NCI-H2107 (cell line): ENCODE measurements around the gene TRERF1.

Experiments used
- DNase-seq: peaks from one replicate; lab custom pipeline; 2025; lab: John Stamatoyannopoulos, UW

The TRERF1 gene

DNA sequence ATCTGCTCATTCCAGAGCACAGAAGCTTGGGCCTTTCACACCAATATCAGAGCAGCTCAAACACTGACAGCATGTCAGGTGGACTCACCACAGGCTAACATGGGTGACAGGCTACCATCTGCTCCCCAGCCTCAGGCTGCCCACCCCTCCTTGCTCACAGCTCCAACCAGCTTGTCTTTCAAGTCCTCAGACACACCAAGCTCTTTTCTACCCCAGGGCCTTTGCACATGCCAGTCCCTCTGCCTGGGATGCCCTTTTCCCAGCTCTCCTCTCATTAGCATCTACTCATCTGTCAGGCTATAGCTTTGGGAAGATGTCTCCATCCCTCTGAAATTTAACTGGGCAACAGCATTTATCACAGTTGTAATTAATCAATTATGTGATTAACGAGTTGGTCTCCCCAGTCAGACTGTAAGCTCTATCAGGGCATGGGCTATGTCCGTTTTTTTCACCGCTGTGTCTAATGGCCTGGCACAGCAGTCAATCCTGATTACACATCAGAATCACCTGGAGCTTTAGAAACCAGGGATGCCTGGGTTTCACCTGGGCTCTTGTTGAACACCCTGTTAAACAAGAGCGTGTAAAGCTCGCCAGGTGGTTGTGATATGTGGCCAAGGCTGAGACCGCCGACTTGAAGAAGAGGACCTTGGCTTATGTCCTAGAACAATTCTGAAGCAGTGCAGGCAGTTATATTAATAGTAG, 145.1 kb downstream of the TRERF1 start:
- DNase-seq = no peak

DNA sequence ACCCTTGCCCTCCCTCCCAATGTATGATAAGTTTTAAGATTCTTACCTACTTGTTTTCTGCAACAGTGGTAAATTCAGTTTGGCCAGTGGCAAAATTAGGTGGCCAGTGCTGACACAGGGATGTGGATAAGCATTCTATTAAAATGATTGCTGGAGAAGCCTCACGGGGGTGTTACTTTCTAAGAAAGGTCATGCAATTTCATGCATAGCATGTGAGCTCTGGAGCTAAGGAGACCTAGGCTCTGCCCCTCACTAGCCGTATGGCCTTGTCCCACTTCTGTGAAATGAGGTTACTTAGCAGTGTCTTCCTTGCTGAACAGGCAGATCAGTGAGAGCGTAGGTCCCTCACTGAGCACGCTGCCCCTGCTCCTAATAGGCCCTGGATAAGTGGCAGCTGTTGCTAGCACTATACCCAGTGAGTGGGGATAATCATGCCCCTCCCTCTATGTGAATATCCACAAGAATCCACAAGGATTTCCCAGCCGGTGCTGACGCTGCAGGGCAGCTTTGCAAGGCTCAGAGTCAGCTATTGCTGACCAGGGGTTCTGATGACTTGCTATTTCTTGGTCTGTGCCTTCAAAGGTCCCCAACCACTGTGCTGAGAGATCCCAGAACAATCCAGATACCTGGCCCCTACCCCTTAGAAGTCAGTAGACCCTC, 147.5 kb downstream of the TRERF1 start:
- no peak for DNase-seq

DNA sequence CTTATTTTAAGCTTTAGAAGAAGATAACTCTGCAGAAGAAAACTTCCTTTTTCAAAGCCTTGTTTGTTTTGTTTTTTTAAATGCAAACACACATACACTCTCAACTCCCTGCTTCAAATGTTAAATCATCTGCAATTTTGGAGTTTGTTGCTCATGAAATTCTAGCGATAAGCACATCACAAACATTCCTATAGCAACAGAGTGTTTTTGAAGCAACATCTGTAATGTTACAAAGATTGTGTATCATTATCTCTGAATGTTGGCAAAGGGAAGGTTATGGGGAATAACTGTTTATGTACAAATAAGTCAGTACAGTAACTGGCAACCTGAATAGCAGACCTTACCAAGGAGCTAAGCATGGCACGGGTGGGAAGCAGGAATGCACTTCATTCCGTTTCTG, 149.3 kb downstream of the TRERF1 start:
- DNase-seq = no peak

DNA sequence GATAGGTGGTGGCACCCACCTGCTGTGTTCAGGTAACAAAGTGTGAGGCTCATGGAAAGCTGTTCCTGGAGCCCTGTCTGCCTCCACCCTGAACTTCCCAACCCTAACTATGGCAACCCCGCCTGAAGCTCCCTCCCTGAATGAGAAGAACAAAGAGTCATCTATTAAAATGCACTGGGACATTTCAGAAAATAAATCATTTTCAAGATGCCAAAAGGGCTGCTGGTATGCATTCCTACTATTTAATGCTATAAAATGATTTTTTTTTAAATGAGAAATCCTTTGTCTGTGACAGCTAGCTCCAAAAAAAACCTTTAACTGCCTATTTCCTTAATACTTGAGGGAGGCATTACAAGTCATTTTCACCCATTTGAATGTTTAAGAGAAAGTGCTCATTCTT, 149.7 kb downstream of the TRERF1 start:
- no peak for DNase-seq

DNA sequence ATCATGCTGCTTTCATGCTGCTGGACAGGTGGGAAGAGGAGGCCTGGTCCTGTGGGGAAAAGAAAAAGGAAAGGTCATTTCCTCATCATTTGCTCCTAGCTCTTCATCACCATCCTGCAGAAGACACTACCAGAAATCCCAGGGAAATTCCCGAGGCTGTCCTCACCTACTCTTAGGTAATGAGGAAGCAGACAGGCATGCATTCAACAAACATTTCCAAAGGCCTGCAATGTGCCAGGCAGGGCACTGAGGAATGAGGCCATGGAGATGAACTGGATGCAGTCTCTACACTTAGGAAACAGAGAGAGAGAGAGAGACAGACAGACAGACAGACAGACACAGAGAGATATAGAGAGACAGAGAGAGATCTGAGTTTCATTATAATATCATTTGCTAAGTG, 151.0 kb downstream of the TRERF1 start:
- DNase-seq = no peak

DNA sequence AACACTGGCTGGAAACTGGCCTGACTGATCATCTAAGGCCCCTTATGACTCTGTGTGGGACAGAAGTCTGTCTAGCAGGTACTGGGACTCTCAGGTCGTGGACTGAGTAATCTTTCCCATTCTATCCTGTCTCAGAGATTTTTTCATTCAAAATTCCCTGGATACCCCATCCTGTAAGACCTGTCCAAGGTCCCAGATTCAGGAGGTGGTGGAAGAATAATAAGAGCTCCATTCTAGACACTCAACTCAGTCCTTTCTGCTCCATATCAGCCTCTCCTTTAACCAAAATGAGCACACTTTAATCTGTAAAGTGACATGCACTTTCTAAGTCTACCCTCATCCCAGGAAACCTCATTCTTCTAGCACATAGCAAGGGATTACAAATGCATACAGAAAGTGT, 151.5 kb downstream of the TRERF1 start:
- DNase-seq = no peak

DNA sequence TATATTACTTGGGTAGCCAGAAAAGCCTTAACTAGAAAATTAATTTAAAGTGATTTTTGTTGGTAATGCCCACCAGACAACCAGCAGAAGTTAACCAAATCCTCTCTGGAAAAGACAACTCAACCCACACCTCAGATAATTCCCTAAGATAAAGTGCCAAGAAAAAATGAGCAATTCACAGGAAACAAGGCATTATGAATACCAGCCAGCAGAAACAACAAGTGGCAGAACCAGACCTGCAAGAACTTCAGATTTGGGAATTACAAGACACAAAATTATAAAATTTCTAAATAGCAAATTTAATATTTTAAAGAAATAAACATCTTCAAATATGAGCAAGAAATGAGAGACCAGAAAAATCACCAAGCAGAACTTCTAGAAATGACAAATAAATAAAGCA, 154.1 kb downstream of the TRERF1 start:
- DNase-seq = no peak

DNA sequence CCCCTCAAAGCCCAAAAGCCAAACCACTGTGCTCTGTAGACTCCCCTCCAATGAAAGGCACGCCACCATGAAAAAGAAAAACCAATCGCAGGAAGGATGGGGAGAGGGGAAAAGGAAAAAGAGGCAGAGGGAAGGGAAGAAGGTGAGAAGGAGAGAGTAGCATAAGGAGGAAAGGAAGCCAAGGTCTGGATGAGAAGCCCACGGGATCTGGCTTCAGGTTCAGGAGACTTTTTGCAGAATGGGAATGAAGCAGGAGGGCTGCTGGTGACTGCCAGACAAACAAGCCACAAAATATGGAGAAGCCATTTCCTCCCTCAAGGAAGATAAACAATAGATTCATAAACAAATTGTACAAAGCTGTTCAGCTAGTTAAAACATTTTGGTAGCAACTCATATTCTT, 155.1 kb downstream of the TRERF1 start:
- DNase-seq = no peak

DNA sequence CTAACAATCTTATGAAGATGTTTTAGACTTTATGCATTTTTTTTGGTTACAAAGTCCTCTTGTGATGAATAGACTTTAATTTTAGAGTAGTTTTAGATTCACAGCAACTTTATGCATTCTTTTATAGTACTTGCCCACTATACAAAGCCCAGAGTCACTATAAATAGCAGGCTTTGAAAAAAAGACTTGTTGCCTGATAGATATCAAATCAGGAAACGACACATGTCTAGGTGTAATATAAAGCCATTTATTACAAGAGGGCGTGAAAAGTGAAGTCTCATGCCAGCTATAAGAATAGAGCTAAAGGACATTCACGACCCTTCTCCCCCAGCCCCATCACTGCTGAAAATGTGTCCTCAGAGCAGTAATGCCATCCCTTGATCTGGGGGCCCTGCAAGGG, 156.0 kb downstream of the TRERF1 start:
- no peak for DNase-seq

DNA sequence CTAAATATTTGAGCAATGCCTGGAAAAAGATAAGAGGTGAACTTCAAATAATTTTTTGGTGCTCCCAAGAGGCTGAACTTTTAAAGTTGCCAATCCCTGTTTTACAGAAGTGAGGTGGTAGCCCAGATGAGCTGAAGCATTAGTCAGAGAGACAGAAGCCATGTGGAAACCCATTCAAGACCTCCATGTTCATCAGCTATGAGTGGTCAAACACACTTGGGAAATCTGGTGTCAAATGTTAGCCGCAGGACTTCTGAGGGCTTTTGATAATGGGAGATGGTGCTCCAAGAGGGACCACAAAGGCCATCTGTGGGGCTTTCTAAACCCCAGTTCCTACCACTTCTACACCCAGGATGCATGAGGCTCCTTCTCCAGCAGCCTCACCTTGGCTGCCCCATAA, 156.5 kb downstream of the TRERF1 start:
- no peak for DNase-seq

DNA sequence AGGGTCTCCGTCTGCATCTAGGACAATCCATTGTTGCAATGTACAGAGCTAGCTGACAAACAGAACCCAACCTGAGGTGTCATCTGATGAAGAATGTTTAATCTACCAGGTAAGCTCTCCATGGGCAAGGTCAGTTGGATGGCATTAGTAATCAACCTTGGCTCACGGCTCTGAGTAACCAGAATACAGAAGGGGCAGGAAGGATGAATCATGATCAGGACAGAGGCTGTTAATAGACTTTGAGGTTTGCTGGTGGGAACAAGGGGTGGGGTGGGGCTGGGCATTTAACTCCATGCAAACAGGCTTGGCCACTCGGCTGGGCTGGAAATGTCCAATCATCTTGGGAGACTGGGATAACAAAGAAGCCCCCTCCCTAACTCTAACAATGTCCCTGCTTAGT, 157.0 kb downstream of the TRERF1 start:
- no peak for DNase-seq

DNA sequence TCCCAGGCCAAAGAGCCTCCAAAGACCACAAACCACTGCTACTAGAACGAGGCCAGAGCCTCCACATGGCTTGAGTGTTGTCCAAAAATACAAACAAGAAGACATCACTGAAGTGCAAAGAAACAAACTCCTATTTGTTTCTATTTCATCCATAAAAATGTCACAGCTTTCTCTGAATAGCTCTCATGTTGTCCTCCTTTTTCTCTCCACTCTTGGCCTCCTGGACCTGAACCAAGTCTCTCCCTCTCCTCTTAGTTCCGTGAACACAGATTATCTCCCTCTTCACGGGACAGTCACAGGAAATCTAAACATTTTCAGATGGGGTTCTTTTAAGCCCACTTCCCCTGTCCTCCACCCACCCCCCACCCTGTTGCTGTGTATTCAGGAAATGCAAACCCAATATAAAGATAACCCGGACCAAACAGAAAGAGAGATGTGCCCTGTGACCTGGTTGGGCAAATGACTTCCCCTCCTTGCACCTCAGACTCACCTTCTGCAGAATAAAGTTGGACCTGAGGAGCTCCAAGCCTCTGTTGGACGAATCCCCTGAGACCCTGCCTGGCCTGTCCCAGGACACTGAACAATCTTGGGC, 158.2 kb downstream of the TRERF1 start:
- no peak for DNase-seq

DNA sequence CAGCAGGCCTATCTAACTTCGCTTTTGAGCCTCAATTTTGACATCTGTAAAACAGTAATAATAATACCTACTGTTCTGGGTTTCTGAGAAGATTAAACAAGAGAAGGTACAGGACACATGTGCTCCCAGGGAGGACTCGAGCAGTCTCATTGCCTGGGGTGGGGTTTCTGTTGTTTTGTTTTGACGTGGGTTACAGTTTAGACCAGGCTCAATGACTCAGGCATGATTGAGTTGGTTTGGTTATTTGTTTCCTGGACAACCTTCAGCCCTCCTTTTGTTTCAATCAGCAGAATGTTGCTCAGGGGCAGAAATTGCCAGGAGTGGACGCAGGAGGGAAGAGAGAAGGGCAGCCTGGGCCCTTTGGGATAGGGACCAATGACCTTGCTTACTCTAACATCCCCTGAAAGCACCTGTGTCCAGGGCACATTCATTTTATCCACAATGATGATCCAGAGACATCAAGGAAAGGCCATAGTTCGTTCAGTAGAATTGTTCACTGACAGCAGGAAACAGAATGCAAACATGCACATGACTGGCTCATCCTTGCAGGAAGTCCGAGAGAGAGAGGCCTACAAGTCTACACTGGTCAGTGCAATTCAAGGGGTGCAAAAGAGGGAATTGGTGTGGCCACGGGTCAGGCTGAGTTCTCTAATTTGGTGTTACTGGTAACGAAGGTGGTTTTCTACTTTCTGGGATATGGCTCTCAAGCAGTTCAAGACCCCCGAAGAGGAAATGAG, 159.6 kb downstream of the TRERF1 start:
- DNase-seq = no peak

DNA sequence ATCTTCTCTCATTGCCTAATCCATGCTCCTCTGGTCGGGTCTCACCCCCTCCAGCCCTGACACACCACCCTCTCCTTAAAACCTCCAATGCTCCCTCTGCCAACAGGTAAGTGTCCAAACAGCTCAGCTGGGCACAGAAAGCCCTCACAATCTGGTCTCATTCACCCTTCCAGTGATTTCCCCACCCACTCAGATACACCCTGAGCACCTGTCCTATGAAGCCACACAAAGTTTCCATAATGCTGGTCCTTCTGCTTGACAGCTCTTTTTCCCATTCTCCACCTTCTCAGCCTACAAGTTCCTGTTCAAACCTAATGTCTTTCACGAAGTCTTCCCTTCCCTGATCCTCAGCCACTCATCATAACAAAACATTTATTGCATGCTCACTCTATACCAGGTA, 164.0 kb downstream of the TRERF1 start:
- no peak for DNase-seq

DNA sequence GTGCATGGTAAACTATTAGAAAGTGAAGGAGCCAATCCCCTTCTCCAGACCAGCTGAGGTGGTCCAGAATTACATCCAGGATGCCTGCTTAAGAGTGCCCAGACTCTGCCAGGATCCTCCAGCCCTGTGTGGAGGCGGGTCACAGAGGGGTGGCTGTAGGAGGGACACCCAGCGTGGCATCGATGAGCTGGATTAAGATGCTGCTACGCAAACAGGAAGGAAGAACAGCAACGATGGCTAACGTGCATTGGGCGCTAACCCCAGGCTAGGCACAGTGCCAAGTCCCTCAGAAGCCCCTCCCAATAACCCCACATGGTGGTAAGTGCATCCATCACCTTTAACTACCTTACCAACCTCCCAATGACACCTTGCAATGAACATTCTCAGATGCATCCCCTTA, 170.2 kb downstream of the TRERF1 start:
- DNase-seq = no peak

DNA sequence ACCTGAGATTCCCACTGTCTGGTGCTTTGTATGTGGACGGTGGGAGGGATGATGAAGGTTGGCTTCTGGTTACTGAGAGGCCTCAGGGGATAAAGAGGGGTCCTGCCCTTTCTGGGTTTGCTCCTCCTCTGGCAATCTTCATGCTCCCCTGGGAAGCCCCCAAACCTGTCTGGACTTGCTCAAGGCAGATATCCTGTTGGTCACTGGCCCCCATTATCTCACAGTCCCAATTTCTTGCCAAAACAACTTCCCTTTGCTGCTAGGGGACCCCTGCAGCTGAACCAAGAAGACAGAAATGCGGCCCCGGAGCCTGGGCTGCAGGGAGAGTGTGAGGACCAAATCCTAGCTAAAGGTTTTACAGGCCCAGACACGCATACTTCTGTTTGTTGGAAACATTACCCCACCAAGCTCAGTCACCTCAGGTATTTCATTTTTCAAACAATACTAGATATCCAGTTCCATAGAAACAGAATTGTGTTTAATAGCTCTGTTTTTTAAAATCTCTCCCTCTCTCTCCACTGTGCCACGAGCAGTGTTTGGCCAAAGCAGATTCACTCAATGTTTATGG, 170.7 kb downstream of the TRERF1 start:
- no peak for DNase-seq

DNA sequence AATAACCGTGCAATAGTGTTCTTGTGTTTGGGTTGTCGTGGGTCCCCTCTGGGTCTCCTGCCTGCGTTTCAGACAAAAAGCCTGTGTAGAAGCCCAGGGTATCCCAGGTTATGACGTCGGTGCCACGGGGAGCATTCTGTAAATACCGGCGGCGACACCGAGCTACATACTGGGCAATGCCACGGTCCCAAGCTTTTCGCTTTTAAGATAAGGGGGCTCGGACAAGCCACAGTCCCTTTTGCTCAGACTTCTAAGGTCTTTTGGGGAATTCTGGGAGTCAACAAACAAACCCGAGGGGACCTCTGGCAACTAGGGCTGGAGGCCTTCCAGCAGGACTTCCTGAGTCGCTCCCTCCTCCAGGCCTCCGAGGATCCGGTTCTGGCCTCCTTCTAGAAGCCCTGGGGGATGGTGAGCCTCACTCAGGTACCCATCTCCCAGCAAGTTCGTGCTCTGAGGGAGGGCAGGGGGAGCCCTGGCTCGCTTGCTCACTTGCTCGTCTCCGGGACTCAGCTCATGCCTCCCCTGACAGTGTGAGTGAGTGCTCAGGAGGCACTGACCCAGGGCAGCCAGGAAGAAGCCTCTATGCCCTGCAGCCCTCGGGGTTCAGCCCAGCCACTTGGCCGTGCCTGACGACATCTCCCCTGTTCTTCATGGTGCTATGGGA, 171.6 kb downstream of the TRERF1 start:
- no peak for DNase-seq

DNA sequence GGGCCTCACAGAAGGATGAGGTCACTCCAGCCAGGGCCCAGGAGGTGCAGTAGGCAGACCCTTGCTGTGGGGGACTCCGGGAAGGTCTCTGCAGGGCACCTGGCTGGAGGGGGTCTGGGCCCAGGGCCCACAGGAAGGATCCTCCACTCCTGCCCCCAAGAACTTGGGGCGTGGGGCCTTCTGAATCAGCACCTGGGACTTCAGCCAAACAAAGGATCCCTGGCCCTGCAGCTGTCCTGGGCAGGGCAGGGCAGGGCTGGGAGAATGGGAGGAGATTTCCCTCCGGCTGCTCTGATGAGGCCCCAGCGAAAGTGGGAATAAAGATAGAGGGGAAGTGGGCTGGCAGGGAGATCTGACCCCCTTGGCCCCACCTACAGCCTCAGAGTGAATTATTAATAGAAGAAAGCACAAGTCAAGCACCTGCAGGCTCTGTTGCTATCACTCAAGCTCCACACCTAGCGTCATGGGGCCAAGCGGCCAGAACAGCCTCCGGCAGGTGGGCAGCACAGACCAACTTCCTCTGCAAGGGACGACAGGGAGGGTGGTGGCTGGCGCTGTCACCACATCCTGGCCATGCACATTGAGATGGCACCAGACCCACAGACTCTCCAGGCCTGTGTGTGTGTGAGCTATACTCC, 172.5 kb downstream of the TRERF1 start:
- DNase-seq = no peak

DNA sequence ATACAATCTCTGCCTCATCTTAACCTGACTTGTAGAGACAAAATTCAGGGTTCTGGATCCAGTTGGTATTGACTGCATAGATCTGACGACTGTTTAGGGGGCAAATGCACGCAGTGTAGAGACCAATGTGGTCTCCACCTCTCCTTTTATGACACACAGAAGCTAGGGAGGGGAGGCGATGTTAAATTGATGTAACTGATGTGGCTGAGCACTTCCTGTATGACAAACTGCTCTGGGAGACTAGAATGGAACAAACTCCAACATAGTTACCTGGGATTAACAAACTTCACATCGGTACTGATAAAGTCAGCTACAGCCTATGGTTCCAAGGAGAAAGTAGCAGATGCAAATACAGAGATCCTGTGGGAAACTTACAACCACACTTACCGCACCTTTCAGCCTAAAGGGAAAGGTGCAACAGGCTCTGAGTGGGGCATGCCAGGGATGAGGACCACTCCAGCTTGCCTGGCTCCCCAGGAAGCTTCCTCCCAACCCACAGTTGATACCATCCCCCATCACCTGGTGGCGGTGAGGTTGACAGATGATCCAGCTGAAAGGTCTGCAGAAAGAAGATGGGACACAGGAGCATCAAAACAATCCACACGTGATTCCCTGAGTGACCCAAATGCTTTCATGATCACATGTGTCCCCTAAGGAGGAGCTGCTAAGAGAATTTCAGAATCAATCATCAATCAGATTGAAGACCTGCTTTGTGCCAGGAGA, 173.4 kb downstream of the TRERF1 start:
- no peak for DNase-seq

DNA sequence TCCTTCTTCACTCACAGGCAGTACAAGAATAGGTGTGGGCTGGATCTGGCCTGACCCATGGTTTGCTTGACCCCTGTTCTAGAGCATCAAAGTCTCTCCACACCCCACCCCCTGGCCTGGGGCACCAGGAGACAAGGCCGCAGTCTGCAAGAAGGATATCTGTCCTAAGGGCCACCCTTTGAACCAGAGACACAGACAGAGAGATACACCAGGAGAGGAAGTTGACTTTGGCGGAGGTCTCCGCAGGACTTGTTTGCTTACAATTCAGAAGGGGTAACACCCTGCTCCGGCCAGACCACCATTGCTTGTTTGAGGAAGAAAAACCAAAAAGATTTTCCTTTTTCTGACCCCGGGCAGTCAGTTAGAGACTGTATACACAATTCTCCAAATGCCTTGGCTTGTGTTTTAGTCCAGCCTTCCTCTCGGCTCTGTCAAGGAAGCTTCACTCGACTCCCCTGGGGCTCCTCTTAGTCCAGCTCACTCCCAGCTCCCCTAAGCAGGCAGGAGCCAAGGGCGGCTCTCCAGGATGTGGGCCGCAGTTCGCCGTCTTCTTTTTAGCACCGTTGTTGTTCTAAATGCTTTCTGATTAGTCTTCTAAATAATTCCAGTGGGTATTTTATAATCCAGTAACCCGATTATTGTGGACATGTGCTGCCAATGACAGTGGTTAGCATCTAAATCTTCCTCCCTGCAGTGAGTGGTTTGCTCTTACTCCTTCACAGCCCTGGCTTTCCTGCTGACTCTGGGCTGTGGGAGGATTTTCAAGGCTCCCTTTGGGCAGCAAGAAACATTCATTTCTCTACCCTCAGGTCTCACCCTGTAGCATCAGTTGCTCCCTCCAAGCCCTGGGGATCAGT, 175.5 kb downstream of the TRERF1 start:
- DNase-seq = no peak
